Mucosa of descending colon (tissue), 3 donors: Measurements from ENCODE around the gene KDM2B. TPM values are rescaled to one million over a fixed set of nuclear protein-coding genes. Genes with fewer than 3 reads are reported as not detected.
"Not testable (repeated sequence)": the region's sequence is repeated elsewhere in the genome, so short reads cannot be mapped to it uniquely, and the experiment has no call there.

Experiments
- ATAC-seq: fragments of 200-7000 bp; cut with Tn5 transposase; one replicate; pipeline ENCODE4 v1.9.1; 2020; ENCODE audit warnings: mild to moderate bottlenecking, moderate library complexity
- DNase-seq, 3 donors: peaks; one replicate each; pipeline ENCODE4 v3.0.0-alpha.2; 2020
- H3K36me3 ChIP-seq: fragments of 200-600 bp; one replicate; pipeline ENCODE4 v1.8.0; 2021; ENCODE audit warnings: low read depth, mild to moderate bottlenecking
- H3K4me1 ChIP-seq: fragments of 200-600 bp; one replicate; pipeline ENCODE4 v1.8.0; 2021; ENCODE audit warnings: low read depth, mild to moderate bottlenecking
- H3K4me3 ChIP-seq: fragments of 200-600 bp; one replicate; pipeline ENCODE4 v1.8.0; 2021; ENCODE audit warnings: mild to moderate bottlenecking
- H3K9me3 ChIP-seq: fragments of 200-600 bp; one replicate; pipeline ENCODE4 v1.8.0; 2021; ENCODE audit warnings: mild to moderate bottlenecking
- intact Hi-C, 2 donors: fragments of 100-400 bp; cut with DNase I in 1 of 2; cut with micrococcal nuclease in 1 of 2; formaldehyde crosslinking; loops; one replicate each; pipeline versions ENCODE4 v1.11.0 to v1.11.1; 2022; cut with DNase I, micrococcal nuclease
- total RNA-seq, 3 donors: library from RNA; stranded (reverse); fragmentation: NEBNext Ultra II Directional in 2 of 3; extraction: Animal tissue kit (Norgen Biotek cat#: 25700) in 2 of 3; gene quantifications; one replicate each; pipeline versions ENCODE4 v1.2.1 to v1.2.4, GENCODE V29; 2021 to 2023
- TF ChIP-seq, protein P1 (sequence below): fragments of 200-600 bp; IDR thresholded peaks from one replicate; pipeline ENCODE4 v1.8.0; 2022; ENCODE audit warnings: antibody characterized with exemption, mild to moderate bottlenecking
- donor health status: DM: no; HTN: no; CAD: no; lungs with moderate emphysema.
- donor health status: DM: no; HTN: no; CAD: no.
- donor health status: DM: no; HTN: yes; CAD: no.

Gene KDM2B
- total RNA-seq, 3 donors from 2014 or later, result 17.9 to 24.5 (median 18.3) TPM

DNA sequence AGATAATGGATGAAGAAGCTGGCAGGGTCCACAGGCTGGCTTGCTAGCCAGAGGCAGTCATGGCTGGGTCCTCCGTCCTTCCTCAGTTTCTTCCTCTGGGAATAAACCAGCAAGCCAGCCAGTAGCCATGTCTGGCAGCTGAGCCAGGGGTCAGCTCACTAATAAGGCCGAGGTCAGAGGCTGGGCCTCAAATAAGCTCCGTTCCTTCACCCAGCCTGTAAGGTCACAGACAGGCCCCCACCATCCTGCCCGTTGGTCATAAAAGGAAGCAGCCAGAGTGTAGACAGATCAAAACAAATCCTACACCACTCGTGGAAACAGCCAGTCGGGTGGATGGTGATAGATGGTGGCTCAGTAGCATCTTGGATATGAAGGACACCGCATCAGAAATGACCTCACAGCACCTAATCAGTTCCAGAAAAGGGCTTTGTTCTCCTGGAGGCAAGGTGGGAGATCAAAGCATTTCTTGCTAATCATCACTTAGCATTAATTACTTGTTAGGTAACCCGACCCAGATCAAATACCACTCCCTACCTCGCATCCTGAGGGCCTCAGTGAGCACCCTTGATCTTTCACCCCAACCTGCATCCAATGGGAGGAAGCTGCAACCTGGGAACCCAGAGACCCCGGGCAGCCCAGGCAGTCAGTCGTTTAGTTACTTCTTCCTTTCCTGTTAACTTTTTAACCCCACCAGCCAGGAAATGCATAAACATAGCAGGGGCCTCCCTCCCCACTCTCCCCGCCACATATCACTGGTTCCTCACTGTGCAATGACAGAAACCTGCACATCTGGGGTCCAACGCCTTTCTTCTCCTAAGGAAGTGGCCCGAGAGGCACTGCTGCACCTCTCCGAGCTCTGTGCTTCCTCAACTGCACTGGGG lies 90.2 kb downstream of the KDM2B start:
- H3K9me3 ChIP-seq, result no peaks in the 10 kb centered on the region
- H3K4me3 ChIP-seq, result no peak overlapping the region
- ATAC-seq (no peak), DNase-seq (no peak)
- no peaks in the 10 kb centered on the region for H3K4me1 ChIP-seq
- TF ChIP-seq, protein P1, sequence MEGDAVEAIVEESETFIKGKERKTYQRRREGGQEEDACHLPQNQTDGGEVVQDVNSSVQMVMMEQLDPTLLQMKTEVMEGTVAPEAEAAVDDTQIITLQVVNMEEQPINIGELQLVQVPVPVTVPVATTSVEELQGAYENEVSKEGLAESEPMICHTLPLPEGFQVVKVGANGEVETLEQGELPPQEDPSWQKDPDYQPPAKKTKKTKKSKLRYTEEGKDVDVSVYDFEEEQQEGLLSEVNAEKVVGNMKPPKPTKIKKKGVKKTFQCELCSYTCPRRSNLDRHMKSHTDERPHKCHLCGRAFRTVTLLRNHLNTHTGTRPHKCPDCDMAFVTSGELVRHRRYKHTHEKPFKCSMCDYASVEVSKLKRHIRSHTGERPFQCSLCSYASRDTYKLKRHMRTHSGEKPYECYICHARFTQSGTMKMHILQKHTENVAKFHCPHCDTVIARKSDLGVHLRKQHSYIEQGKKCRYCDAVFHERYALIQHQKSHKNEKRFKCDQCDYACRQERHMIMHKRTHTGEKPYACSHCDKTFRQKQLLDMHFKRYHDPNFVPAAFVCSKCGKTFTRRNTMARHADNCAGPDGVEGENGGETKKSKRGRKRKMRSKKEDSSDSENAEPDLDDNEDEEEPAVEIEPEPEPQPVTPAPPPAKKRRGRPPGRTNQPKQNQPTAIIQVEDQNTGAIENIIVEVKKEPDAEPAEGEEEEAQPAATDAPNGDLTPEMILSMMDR, result no peak
- intact Hi-C loops, result no loop called here
- H3K36me3 ChIP-seq, result no peaks in the 10 kb centered on the region

DNA sequence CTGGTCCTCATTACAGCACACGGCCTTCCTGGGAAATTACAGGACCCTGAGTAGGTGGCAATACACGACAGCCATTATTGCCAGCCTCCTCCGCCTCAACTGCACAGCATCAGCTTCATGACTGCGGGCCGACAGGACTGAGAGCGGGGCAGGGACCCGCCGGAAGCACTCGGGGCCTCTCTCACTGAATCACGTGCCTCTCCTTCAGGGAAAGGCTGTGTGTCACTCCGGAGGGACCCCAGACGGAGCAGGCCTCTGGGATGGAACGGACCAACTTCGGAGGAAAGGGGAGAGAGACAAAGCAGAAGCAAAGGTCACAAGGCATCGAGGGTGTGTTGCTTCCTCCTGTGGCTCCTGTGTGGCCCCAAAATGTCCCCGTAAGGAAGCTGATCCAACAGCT lies 90.9 kb downstream of the KDM2B start:
- intact Hi-C loops, result no loop called here
- H3K4me3 ChIP-seq, result no peak overlapping the region
- H3K4me1 ChIP-seq, result no peaks in the 10 kb centered on the region
- TF ChIP-seq, protein P1, result no peak
- DNase-seq (no peak), ATAC-seq (no peak)
- no peaks in the 10 kb centered on the region for H3K36me3 ChIP-seq
- no peaks in the 10 kb centered on the region for H3K9me3 ChIP-seq

DNA sequence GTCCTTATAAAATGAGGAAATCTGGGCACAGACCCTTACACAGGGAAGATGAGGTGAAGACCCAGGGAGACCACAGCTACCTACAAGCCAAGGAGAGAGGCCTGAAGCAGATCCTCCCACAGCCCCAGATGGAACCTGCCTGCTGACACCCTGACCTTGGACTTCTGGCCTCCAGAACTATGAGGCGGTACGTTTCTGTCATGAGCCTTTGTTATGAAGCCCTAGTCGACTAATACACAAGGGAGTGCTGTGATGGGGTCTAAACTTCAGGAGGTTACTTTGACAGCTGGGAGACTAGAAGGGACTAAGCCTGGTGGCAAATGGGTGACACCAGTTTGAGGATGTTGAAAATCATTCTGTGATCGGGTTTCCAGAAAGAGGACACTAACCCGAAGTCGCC lies 95.9 kb downstream of the KDM2B start:
- H3K4me3 ChIP-seq, result no peak overlapping the region
- H3K36me3 ChIP-seq, result no peaks in the 10 kb centered on the region
- H3K9me3 ChIP-seq, result no peaks in the 10 kb centered on the region
- DNase-seq, result no peak
- TF ChIP-seq, protein P1, result no peak
- intact Hi-C loops, result no loop called here
- no peak for ATAC-seq
- no peaks in the 10 kb centered on the region for H3K4me1 ChIP-seq

DNA sequence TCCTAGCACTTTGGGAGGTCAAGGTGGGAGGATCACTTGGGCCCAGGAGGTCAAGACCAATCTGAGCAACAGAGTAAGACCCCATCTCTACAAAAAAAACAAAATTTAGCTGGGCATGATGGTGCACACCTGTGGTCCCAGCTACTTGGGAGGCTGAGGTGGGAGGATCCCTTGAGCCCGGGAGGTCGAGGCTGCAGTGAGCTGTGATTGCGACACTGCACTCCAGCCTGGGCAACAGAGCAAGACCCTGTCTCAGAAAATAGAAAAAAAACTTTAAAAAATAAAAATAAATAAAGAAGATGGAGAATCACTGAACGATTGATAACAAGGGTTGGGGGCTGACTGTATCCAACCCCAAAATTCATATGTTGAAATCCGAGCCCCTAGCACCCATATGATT lies 96.3 kb downstream of the KDM2B start:
- ATAC-seq, H3K9me3 ChIP-seq, H3K4me1 ChIP-seq, H3K36me3 ChIP-seq, H3K4me3 ChIP-seq, intact Hi-C loops, DNase-seq: not testable (repeated sequence)

DNA sequence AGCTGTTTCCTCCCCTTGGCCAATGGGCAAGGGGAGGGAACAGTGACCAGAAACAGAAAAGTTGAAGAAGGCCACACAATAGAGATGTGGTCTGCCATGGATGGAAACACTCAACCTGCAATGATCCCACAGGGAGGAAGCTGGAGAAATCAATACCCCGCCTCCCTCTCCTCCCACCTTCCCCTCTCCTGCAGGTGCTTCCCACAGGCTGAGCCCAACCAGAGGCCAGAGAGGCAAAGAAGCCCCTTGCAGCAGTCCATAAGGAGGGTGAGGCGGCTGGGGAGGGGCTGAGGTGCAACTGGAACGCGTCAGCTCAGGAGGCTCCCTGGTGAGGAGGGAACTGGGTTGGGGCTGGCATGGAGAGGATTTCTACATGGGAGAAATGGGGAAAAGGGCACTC lies 96.9 kb downstream of the KDM2B start:
- H3K4me1 ChIP-seq, result no peaks in the 10 kb centered on the region
- DNase-seq (no peak), ATAC-seq (no peak)
- intact Hi-C loops, result no loop called here
- H3K36me3 ChIP-seq, result no peaks in the 10 kb centered on the region
- no peak overlapping the region for H3K4me3 ChIP-seq
- TF ChIP-seq, protein P1, result no peak
- H3K9me3 ChIP-seq, result no peaks in the 10 kb centered on the region

DNA sequence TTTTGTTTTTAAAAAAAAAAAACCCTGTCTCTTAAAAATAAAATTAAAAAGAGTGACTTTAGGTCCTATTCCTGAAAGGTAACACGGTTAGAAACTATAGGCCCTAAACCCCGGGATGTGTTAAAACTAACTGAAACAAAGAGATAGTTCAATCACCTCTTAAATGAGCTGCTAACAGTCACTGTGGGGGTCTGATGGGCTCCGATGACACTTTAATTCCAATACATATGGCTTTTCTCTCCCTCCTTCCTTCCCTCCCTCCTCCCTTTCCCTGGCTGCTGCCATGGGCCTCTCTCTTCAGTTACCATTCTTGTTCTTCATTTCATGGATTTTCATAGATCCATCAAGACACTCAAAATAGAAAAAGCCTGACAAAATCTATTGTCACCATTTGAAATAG lies 104.3 kb downstream of the KDM2B start:
- ATAC-seq (no peak), DNase-seq (no peak)
- Histone ChIP-seq H3K4me1 (no peaks in the 10 kb centered on the region), H3K36me3 (no peaks in the 10 kb centered on the region), H3K9me3 (no peaks in the 10 kb centered on the region), H3K4me3 (no peak overlapping the region)
- intact Hi-C loops, result no loop called here
- TF ChIP-seq, protein P1, result no peak
